Calu3 (cell line): Measurements from ENCODE around the gene ARID1B. TPM values are rescaled to one million over a fixed set of nuclear protein-coding genes. Genes with fewer than 3 reads are reported as not detected.

Source experiments
- BruUV-seq: library from RNA; stranded (reverse); fragments of 400-500 nt; replicated peaks from 2 replicates; lab custom pipeline; 2021; lab: Mats Ljungman, UMichigan
- CTCF ChIA-PET: fragments of 300-600 bp; sonication (Branson Sonifier 250); formaldehyde crosslinking; loops from one replicate; lab custom pipeline; 2022; ENCODE audit warnings: antibody characterized with exemption; lab: Charles Lee
- DNase-seq: peaks from one replicate; pipeline ENCODE4 v3.0.0; 2022
- H3K27ac Mint-ChIP-seq: one replicate; pipeline ENCODE4 v1.8.0; 2022; ENCODE audit warnings: mixed read lengths; ENCODE audit not compliant: unreplicated experiment
- H3K27me3 Mint-ChIP-seq: one replicate; pipeline ENCODE4 v1.8.0; 2022; ENCODE audit warnings: mixed read lengths; ENCODE audit not compliant: unreplicated experiment
- H3K36me3 Mint-ChIP-seq: one replicate; pipeline ENCODE4 v1.8.0; 2022; ENCODE audit warnings: mild to moderate bottlenecking, moderate library complexity, mixed read lengths; ENCODE audit not compliant: insufficient read depth, unreplicated experiment
- H3K4me1 Mint-ChIP-seq: one replicate; pipeline ENCODE4 v1.8.0; 2022; ENCODE audit warnings: mild to moderate bottlenecking, low read depth, mixed read lengths; ENCODE audit not compliant: unreplicated experiment
- H3K4me3 Mint-ChIP-seq: one replicate; pipeline ENCODE4 v1.8.0; 2022; ENCODE audit warnings: mild to moderate bottlenecking, low read depth, moderate library complexity, mixed read lengths; ENCODE audit not compliant: unreplicated experiment
- H3K9me3 Mint-ChIP-seq: one replicate; pipeline ENCODE4 v1.8.0; 2022; ENCODE audit warnings: low read depth, mixed read lengths; ENCODE audit not compliant: unreplicated experiment
- CTCF ChIP-seq: fragments of 200-600 bp; IDR thresholded peaks from one replicate; pipeline ENCODE4 v1.8.0; 2022; ENCODE audit warnings: antibody characterized with exemption; ENCODE audit not compliant: unreplicated experiment
- intact Hi-C: fragments of 100-400 bp; cut with micrococcal nuclease; formaldehyde crosslinking; loops from one replicate; pipeline ENCODE4 v1.10.0; 2022; ENCODE audit not compliant: unreplicated experiment
- total RNA-seq: library from RNA; stranded (reverse); gene quantifications from 2 replicates; pipeline ENCODE4 v1.2.3, GENCODE V29; 2022

ARID1B gene
- total RNA-seq, 1 experiment from 2014 or later: 53.5 TPM

- no peaks in the 10 kb centered on the region for H3K27me3 Mint-ChIP-seq
- H3K36me3 Mint-ChIP-seq: peaks cover 3% of the 10 kb centered on the region
- BruUV-seq: no TSS peak
- intact Hi-C loops: no loop called here
- CTCF ChIA-PET: no interaction called here
- TF ChIP-seq CTCF: no peak
- no peak for DNase-seq
- H3K4me1 Mint-ChIP-seq: peaks cover 11% of the 10 kb centered on the region
- H3K27ac Mint-ChIP-seq: no peak overlapping the region
- H3K9me3 Mint-ChIP-seq: no peaks in the 10 kb centered on the region
- no peak overlapping the region for H3K4me3 Mint-ChIP-seq
These were observed 469.8 kb downstream of the ARID1B start for GRCh38 chr6:157246771-157247484.

- no peak overlapping the region for H3K4me3 Mint-ChIP-seq
- CTCF ChIA-PET: no interaction called here
- no peaks in the 10 kb centered on the region for H3K9me3 Mint-ChIP-seq
- H3K27ac Mint-ChIP-seq: no peak overlapping the region
- DNase-seq: no peak
- no peak for TF ChIP-seq CTCF
- H3K27me3 Mint-ChIP-seq: no peaks in the 10 kb centered on the region
- H3K36me3 Mint-ChIP-seq: no peaks in the 10 kb centered on the region
- no TSS peak for BruUV-seq
- intact Hi-C loops: no loop called here
- H3K4me1 Mint-ChIP-seq: peaks cover under 1% of the 10 kb centered on the region
These were observed 471.1 kb downstream of the ARID1B start for GRCh38 chr6:157248264-157248663.

- H3K27me3 Mint-ChIP-seq: no peaks in the 10 kb centered on the region
- TF ChIP-seq CTCF: no peak
- H3K4me1 Mint-ChIP-seq: no peaks in the 10 kb centered on the region
- no TSS peak for BruUV-seq
- no peaks in the 10 kb centered on the region for H3K36me3 Mint-ChIP-seq
- no peak overlapping the region for H3K4me3 Mint-ChIP-seq
- intact Hi-C loops: no loop called here
- CTCF ChIA-PET: no interaction called here
- DNase-seq: no peak
- no peak overlapping the region for H3K27ac Mint-ChIP-seq
- no peaks in the 10 kb centered on the region for H3K9me3 Mint-ChIP-seq
These were observed 472.6 kb downstream of the ARID1B start for GRCh38 chr6:157249826-157250225.

GRCh38 chr6:157251586-157252247, 474.5 kb downstream of the ARID1B start:
- Mint-ChIP-seq H3K9me3 (no peaks in the 10 kb centered on the region), H3K27ac (no peak overlapping the region), H3K36me3 (no peaks in the 10 kb centered on the region), H3K4me3 (no peak overlapping the region), H3K4me1 (no peaks in the 10 kb centered on the region), H3K27me3 (no peaks in the 10 kb centered on the region)
- TF ChIP-seq CTCF: no peak
- CTCF ChIA-PET: no interaction called here
- no peak for DNase-seq
- intact Hi-C loops: no loop called here
- no TSS peak for BruUV-seq
